Upper lobe of left lung (tissue), 6 donors: ENCODE data around the gene TTI1. TPM values are rescaled to one million over a fixed set of nuclear protein-coding genes. Genes with fewer than 3 reads are reported as not detected.
A peak's percentile ranks its signal among the peaks of the same experiment; 100 is the strongest.

ENCODE experiments used
- ATAC-seq, 2 donors: fragments of 200-7000 bp; cut with Tn5 transposase; one replicate each; pipeline ENCODE4 v1.9.1; 2022; ENCODE audit warnings: mild to moderate bottlenecking in 2 of 2, moderate library complexity in 2 of 2; ENCODE audit not compliant: low FRiP score in 2 of 2
- DNase-seq, 2 donors: peaks; one replicate each; pipeline ENCODE4 v3.0.0-alpha.2; 2019 to 2020
- H3K27ac ChIP-seq, 4 donors: fragments of 200-600 bp; sonication (generic); one replicate each; pipeline ENCODE4 v1.5.1; 2016 to 2019
- H3K27me3 ChIP-seq, 4 donors: fragments of 200-600 bp; sonication (generic); one replicate each; pipeline ENCODE4 v1.5.1; 2017 to 2019
- H3K36me3 ChIP-seq, 4 donors: fragments of 200-600 bp; sonication (generic); one replicate each; pipeline ENCODE4 v1.5.1; 2016 to 2019
- H3K4me1 ChIP-seq, 4 donors: fragments of 200-600 bp; sonication (generic); one replicate each; pipeline ENCODE4 v1.5.1; 2018 to 2019
- H3K4me3 ChIP-seq, 4 donors: fragments of 200-600 bp; sonication (generic); one replicate each; pipeline ENCODE4 v1.5.1; 2017 to 2019; ENCODE audit warnings: mild to moderate bottlenecking in 2 of 4, moderate library complexity in 1 of 4
- H3K9me3 ChIP-seq, 4 donors: fragments of 200-600 bp; sonication (generic); one replicate each; pipeline ENCODE4 v1.5.1; 2018 to 2019
- EP300 ChIP-seq, 4 donors: sonication (generic); formaldehyde crosslinking; IDR thresholded peaks; one replicate each; pipeline ENCODE4 v1.5.1; 2017; ENCODE audit warnings: antibody characterized with exemption in 4 of 4, control low read depth in 2 of 4
- POLR2A ChIP-seq, 4 donors: fragments of 450-650 bp; IDR thresholded peaks; one replicate each; pipeline ENCODE4 v1.5.1; 2016 to 2017; ENCODE audit warnings: antibody characterized with exemption in 4 of 4, mild to moderate bottlenecking in 2 of 4
- POLR2AphosphoS5 ChIP-seq, 2 donors: sonication (generic); formaldehyde crosslinking; IDR thresholded peaks; one replicate each; pipeline ENCODE4 v1.5.1; 2017; ENCODE audit warnings: antibody characterized with exemption in 2 of 2
- WGBS, 2 donors: methylation state at CpG; one replicate each; pipeline ENCODE4 v1.1.5; 2017 to 2018; 5-methylcytosine and 5-hydroxymethylcytosine counted together
- total RNA-seq, 6 donors: library from RNA; depleted of rRNA in 4 of 6; stranded (reverse); fragments of >200 nt in 4 of 6; gene quantifications; one replicate each; pipeline versions ENCODE4 v1.1.0 to v1.2.1, GENCODE V29; 2016 to 2021
- TF ChIP-seq, protein P1 (sequence below), 6 experiments: fragments of 450-650 bp in 4 of 6; fragments of 200-600 bp in 2 of 6; sonication (generic) in 2 of 6; IDR thresholded peaks; one replicate each; pipeline ENCODE4 v1.5.1; 2016 to 2019; ENCODE audit warnings: antibody characterized with exemption in 6 of 6
- donor health status: DM: no; HTN: no; CAD: no; lungs with moderate emphysema.
- donor health status: DM: no; HTN: yes; CAD: no; lungs with severe emphysema.

TTI1 gene
- total RNA-seq, 6 donors from 2014 or later: 11.2 to 30.4 (median 15.1) TPM

DNA sequence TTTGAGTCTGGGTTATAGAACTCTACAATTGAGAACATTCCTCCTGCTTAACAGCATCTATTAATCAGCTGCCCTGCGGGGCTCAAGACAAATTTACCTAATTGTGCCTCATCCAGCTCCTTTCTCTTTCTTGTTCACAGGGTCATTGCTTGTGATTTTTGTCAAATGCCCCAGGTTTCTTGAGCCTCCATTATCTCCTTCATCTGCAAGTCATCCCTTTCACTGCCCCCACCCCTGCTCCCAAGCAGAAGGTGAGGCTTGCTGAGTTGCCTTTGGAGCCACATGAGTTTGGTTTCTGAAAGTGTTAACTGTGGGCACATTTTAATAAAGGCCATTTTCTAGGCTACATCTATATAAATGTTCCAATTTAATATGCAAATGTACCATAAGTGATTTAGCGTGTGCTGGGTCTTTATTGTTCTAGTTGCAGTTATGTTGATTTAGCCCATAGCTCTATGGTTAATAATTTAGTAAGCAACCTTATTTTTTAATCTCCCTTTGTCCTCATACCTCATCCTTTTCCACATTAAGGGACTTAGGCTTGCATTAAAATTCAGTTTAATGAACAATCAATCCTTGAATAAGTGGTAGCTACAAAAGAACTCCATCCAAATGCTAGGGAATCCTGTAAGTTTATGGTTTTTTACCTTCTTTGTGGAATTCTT lies 74.3 kb downstream of the TTI1 start:
- H3K27ac ChIP-seq: no peak overlapping the region
- TF ChIP-seq, protein P1, sequence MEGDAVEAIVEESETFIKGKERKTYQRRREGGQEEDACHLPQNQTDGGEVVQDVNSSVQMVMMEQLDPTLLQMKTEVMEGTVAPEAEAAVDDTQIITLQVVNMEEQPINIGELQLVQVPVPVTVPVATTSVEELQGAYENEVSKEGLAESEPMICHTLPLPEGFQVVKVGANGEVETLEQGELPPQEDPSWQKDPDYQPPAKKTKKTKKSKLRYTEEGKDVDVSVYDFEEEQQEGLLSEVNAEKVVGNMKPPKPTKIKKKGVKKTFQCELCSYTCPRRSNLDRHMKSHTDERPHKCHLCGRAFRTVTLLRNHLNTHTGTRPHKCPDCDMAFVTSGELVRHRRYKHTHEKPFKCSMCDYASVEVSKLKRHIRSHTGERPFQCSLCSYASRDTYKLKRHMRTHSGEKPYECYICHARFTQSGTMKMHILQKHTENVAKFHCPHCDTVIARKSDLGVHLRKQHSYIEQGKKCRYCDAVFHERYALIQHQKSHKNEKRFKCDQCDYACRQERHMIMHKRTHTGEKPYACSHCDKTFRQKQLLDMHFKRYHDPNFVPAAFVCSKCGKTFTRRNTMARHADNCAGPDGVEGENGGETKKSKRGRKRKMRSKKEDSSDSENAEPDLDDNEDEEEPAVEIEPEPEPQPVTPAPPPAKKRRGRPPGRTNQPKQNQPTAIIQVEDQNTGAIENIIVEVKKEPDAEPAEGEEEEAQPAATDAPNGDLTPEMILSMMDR (IDR thresholded peaks at IDR 0.05): no peak
- TF ChIP-seq POLR2A (IDR thresholded peaks at IDR 0.05) (no peak), EP300 (IDR thresholded peaks at IDR 0.05) (no peak), POLR2AphosphoS5 (IDR thresholded peaks at IDR 0.05) (no peak)
- no peaks in the 10 kb centered on the region for H3K9me3 ChIP-seq
- no peaks in the 10 kb centered on the region for H3K36me3 ChIP-seq
- ATAC-seq: no peak
- 91 to 97% methylated on average over 2 of the region's 2 CpGs for WGBS, 2 donors
- no peak overlapping the region for H3K4me3 ChIP-seq
- H3K27me3 ChIP-seq: no peaks in the 10 kb centered on the region
- H3K4me1 ChIP-seq: no peaks in the 10 kb centered on the region
- DNase-seq: peak in 1 of 2 donors; percentile 2

DNA sequence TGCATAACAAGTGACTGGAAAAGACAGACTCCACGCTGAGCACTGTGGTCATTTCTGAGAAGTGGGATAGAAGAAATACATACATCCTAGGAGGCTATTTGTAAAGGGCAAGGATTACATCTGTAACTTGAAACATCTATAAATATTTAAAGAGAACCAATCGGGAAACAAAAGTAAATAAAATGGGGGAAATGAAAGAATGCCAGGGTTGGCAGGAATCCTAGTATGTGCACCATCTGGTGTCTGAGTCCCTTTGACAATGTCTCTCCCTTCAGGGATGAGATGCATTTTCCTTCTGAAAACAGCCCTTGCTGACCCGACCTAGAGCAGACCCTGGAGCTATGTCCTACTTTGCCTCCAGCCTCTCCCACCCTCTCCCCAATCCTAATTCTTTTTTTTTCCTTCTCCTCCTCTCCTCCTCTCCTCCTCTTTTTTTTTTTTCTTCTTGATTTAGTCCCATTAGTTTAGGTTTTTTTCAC lies 77.1 kb downstream of the TTI1 start:
- Histone ChIP-seq H3K27me3 (no peaks in the 10 kb centered on the region), H3K4me1 (no peaks in the 10 kb centered on the region), H3K4me3 (no peak overlapping the region), H3K36me3 (no peaks in the 10 kb centered on the region), H3K9me3 (no peaks in the 10 kb centered on the region), H3K27ac (no peak overlapping the region)
- DNase-seq (peak in 1 of 2 donors; percentile 5), ATAC-seq (no peak)
- 30 to 35% methylated on average over 3 of the region's 3 CpGs for WGBS, 2 donors
- TF ChIP-seq, protein P1 (IDR thresholded peaks at IDR 0.05): no peak
- no peak for TF ChIP-seq POLR2A (IDR thresholded peaks at IDR 0.05)
- TF ChIP-seq EP300 (IDR thresholded peaks at IDR 0.05): no peak
- TF ChIP-seq POLR2AphosphoS5 (IDR thresholded peaks at IDR 0.05): no peak

DNA sequence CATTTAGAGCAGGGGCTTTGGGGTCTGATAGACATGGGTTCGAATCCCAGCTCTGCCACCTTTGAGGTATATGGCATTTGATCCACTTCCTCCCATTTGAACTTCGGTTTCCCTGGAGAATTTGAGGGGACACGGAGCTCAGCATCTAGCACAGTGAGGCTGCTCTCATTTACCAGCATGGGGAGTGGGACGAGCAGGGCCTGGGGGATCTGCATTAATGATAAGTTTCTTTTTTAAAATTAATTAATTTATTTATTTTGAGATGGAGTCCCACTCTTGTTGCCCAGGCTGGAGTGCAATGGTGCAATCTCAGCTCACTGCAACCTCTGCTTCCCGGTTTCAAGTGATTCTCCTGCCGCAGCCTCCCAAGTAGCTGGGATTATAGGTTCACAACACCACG lies 77.7 kb downstream of the TTI1 start:
- H3K27me3 ChIP-seq: no peaks in the 10 kb centered on the region
- 83 to 88% methylated on average over 7 of the region's 7 CpGs for WGBS, 2 donors

DNA sequence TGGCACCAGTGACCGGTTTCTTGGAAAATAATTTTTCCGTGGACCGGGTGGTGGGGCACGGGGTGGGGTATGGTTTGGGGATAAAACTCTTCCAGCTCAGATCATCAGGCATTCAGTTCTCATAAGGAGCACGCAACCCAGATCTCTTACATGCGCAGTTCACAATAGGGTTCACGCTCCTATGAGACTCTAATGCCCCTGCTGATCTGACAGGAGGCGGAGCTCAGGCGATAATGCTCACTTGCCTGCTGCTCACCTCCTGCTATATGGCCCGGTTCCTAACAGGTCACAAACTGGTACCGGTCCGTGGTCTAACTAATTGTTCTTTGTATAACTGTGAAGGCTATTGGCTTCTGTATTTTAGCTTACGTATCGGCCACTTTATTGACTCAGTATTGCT lies 78.6 kb downstream of the TTI1 start:
- WGBS, 2 donors: 72 to 83% methylated on average over 14 of the region's 14 CpGs
- H3K9me3 ChIP-seq: no peaks in the 10 kb centered on the region
- ATAC-seq (no peak), DNase-seq (peak in 1 of 2 donors; percentile 3)
- H3K4me3 ChIP-seq: no peak overlapping the region
- H3K36me3 ChIP-seq: no peaks in the 10 kb centered on the region
- no peaks in the 10 kb centered on the region for H3K27me3 ChIP-seq
- TF ChIP-seq POLR2AphosphoS5 (IDR thresholded peaks at IDR 0.05) (no peak), POLR2A (IDR thresholded peaks at IDR 0.05) (no peak), EP300 (IDR thresholded peaks at IDR 0.05) (no peak)
- TF ChIP-seq, protein P1 (IDR thresholded peaks at IDR 0.05): no peak
- no peaks in the 10 kb centered on the region for H3K4me1 ChIP-seq
- H3K27ac ChIP-seq: no peak overlapping the region

More for the DNA sequence above, 77.7 kb downstream of the TTI1 start:
- TF ChIP-seq EP300 (IDR thresholded peaks at IDR 0.05) (no peak), POLR2AphosphoS5 (IDR thresholded peaks at IDR 0.05) (no peak), POLR2A (IDR thresholded peaks at IDR 0.05) (no peak)
- TF ChIP-seq, protein P1 (IDR thresholded peaks at IDR 0.05): no peak
- DNase-seq (peak in 1 of 2 donors; percentile 1), ATAC-seq (no peak)
- Histone ChIP-seq H3K4me1 (no peaks in the 10 kb centered on the region), H3K27ac (no peak overlapping the region), H3K4me3 (no peak overlapping the region), H3K36me3 (no peaks in the 10 kb centered on the region), H3K9me3 (no peaks in the 10 kb centered on the region)

DNA sequence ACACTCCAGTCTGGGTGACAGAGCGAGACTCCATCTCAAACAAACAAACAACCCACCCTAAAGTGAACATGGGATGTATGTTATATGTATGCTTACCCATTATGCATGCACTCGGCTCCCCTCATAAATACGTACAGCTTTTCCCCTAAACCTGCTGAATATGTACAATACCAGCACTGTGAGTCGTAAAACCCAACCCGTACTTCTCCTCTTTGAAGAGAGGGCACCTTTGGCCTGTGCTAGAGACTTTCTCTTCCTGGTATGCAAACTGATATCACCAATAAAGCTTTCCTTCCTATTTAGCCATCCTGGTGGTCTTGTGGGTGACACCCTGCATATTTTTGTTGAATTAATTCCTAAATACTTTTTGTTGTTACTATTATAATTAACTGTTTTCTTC lies 79.1 kb downstream of the TTI1 start:
- WGBS, 2 donors: 89 to 93% methylated on average over 5 of the region's 5 CpGs
- TF ChIP-seq EP300 (IDR thresholded peaks at IDR 0.05) (no peak), POLR2AphosphoS5 (IDR thresholded peaks at IDR 0.05) (no peak), POLR2A (IDR thresholded peaks at IDR 0.05) (no peak)
- TF ChIP-seq, protein P1 (IDR thresholded peaks at IDR 0.05): no peak
- no peak for ATAC-seq
- Histone ChIP-seq H3K4me3 (no peak overlapping the region), H3K27ac (no peak overlapping the region), H3K4me1 (no peaks in the 10 kb centered on the region), H3K27me3 (no peaks in the 10 kb centered on the region), H3K36me3 (no peaks in the 10 kb centered on the region), H3K9me3 (no peaks in the 10 kb centered on the region)
- peak in 1 of 2 donors; percentile 4 for DNase-seq
